Endothelial cell (in vitro differentiated cells): ENCODE results near the gene EPC2. TPM values are rescaled to one million over a fixed set of nuclear protein-coding genes. Genes with fewer than 3 reads are reported as not detected.
"Not testable (repeated sequence)": the region's sequence is repeated elsewhere in the genome, so short reads cannot be mapped to it uniquely, and the experiment has no call there.

Source experiments
- DNase-seq: peaks from one replicate; pipeline ENCODE4 v3.0.0; 2021; ENCODE audit warnings: low spot score
- H3K27ac Mint-ChIP-seq: one replicate; pipeline ENCODE4 v1.8.0; 2021; ENCODE audit warnings: mixed read lengths, inconsistent platforms; ENCODE audit not compliant: unreplicated experiment
- H3K27me3 Mint-ChIP-seq: one replicate; pipeline ENCODE4 v1.8.0; 2021; ENCODE audit warnings: mild to moderate bottlenecking, moderate library complexity, mixed read lengths, inconsistent platforms; ENCODE audit not compliant: unreplicated experiment
- H3K36me3 Mint-ChIP-seq: one replicate; pipeline ENCODE4 v1.8.0; 2021; ENCODE audit warnings: mild to moderate bottlenecking, low read depth, mixed read lengths, inconsistent platforms; ENCODE audit not compliant: unreplicated experiment
- H3K4me1 Mint-ChIP-seq: one replicate; pipeline ENCODE4 v1.8.0; 2021; ENCODE audit warnings: mild to moderate bottlenecking, mixed read lengths, inconsistent platforms; ENCODE audit not compliant: unreplicated experiment
- H3K4me3 Mint-ChIP-seq: one replicate; pipeline ENCODE4 v1.8.0; 2021; ENCODE audit warnings: mild to moderate bottlenecking, mixed read lengths, inconsistent platforms; ENCODE audit not compliant: unreplicated experiment
- H3K9me3 Mint-ChIP-seq: one replicate; pipeline ENCODE4 v1.8.0; 2021; ENCODE audit warnings: mixed read lengths, inconsistent platforms; ENCODE audit not compliant: unreplicated experiment
- total RNA-seq: library from RNA; stranded (reverse); fragmentation: NEBNext Ultra II Directional; extraction: Animal tissue kit (Norgen Biotek cat#: 25700); gene quantifications from one replicate; pipeline ENCODE4 v1.2.1, GENCODE V29; 2021; ENCODE audit not compliant: unreplicated experiment
- TF ChIP-seq, protein P1 (sequence below): fragments of 200-600 bp; sonication (generic); IDR thresholded peaks from one replicate; pipeline ENCODE4 v1.5.0; 2021; ENCODE audit warnings: antibody characterized with exemption; ENCODE audit not compliant: unreplicated experiment

EPC2 gene
- total RNA-seq, 1 donor from 2014 or later, result 31.4 TPM

DNA sequence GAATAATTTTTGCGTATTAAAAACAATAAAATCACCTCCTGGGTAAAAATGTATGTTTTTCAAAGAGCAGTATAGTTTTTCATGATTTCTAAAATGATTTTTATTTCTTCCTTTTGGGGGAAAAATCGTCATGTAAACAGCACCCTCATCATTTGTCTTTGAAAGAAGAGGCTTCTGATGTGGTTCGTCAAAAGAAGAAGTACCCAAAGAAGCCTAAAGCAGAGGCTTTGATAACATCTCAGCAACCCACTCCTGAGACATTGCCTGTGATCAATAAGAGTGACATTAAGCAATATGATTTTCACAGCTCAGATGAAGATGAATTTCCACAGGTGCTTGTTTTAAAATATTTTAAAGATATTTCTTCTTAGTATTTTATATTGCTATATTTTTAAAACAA is 120.3 kb downstream of the EPC2 start:
- TF ChIP-seq, protein P1, sequence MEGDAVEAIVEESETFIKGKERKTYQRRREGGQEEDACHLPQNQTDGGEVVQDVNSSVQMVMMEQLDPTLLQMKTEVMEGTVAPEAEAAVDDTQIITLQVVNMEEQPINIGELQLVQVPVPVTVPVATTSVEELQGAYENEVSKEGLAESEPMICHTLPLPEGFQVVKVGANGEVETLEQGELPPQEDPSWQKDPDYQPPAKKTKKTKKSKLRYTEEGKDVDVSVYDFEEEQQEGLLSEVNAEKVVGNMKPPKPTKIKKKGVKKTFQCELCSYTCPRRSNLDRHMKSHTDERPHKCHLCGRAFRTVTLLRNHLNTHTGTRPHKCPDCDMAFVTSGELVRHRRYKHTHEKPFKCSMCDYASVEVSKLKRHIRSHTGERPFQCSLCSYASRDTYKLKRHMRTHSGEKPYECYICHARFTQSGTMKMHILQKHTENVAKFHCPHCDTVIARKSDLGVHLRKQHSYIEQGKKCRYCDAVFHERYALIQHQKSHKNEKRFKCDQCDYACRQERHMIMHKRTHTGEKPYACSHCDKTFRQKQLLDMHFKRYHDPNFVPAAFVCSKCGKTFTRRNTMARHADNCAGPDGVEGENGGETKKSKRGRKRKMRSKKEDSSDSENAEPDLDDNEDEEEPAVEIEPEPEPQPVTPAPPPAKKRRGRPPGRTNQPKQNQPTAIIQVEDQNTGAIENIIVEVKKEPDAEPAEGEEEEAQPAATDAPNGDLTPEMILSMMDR, result no peak
- Mint-ChIP-seq H3K27ac (no peak overlapping the region), H3K4me1 (no peaks in the 10 kb centered on the region), H3K36me3 (peaks cover 7% of the 10 kb centered on the region), H3K27me3 (peaks cover 3% of the 10 kb centered on the region), H3K9me3 (no peaks in the 10 kb centered on the region), H3K4me3 (no peak overlapping the region)
- DNase-seq, result no peak

DNA sequence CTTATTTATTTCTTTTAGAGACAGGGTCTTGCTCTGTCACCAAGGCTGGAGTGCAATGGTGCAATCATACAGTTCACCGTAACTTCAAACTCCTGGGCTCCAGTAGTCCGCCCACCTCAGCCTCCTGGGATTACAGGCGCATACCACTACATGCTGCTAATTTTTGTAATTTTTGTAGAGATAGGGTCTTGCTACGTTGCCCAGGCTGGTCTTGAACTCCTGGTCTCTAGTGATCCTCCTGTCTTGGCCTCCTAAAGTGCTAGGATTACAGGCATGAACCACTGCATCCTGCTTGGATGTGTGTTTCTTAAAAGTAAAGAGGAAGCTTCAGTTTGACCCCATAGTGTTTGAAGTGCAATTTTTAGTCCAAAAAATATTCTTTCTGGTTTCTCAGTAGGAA is 125.5 kb downstream of the EPC2 start:
- Mint-ChIP-seq H3K36me3 (peaks cover 10% of the 10 kb centered on the region), H3K4me3 (peak overlapping the region; percentile 10), H3K27ac (no peak overlapping the region), H3K9me3 (no peaks in the 10 kb centered on the region), H3K4me1 (no peaks in the 10 kb centered on the region), H3K27me3 (no peaks in the 10 kb centered on the region)
- TF ChIP-seq, protein P1, result no peak
- no peak for DNase-seq

DNA sequence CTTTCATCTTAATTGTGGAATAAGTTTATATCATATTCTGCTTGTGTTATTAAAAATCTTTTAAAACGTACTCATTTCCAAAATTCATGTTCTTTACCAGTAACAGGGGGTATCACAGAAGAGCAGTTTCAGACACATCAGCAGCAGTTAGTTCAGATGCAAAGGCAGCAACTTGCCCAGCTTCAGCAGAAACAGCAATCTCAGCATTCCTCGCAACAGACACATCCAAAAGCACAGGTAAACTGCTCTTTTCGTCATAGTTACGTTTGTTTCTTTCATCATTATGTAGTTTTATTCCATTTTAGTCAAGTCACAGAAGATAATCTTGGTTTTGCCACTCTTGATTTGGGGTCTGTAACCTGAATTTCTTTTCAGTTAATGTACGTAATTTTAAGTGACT is 137.0 kb downstream of the EPC2 start:
- H3K4me1 Mint-ChIP-seq, result no peaks in the 10 kb centered on the region
- H3K9me3 Mint-ChIP-seq, result no peaks in the 10 kb centered on the region
- DNase-seq, result no peak
- TF ChIP-seq, protein P1, result no peak
- H3K27me3 Mint-ChIP-seq, result no peaks in the 10 kb centered on the region
- H3K36me3 Mint-ChIP-seq, result peaks cover 15% of the 10 kb centered on the region
- H3K27ac Mint-ChIP-seq, result no peak overlapping the region
- H3K4me3 Mint-ChIP-seq, result no peak overlapping the region

DNA sequence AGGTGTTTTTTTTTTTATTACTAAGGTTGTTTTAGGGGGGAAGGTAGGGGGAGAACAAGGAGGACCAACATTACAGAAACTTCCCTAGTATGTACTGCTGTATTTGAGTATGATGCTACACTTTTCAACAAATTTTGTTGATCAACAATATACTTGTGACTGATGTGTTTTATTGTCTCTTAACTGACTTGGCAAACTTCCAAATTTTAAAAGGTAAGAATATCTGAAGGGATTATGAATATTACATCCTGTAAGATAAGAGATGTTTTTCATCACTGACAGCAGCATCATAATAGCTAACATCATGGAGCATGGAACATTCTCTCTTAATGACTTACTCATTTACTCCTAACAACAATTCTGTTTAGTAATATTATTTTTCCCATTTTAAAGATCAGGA is 144.5 kb downstream of the EPC2 start:
- TF ChIP-seq, protein P1, result no peak
- Mint-ChIP-seq H3K27me3 (no peaks in the 10 kb centered on the region), H3K4me3 (no peak overlapping the region), H3K4me1 (peaks cover 19% of the 10 kb centered on the region), H3K36me3 (peaks cover 15% of the 10 kb centered on the region), H3K27ac (no peak overlapping the region), H3K9me3 (no peaks in the 10 kb centered on the region)
- DNase-seq, result no peak

DNA sequence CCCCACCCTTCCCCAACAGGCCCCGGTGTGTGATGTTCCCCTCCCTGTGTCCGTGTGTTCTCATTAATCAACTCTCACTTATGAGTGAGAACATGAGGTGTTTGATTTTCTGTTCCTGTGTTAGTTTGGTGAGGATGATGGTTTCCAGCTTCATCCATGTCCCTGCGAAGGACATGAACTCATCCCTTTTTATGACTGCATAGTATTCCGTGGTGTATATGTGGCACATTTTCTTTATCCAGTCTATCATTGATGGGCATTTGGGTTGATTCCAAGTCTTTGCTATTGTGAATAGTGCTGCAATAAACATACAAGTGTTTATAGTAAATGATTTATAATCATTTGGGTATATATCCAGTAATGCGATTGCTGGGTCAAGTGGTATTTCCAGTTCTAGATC is 145.6 kb downstream of the EPC2 start:
- not testable (repeated sequence) for H3K27ac Mint-ChIP-seq, H3K36me3 Mint-ChIP-seq, H3K27me3 Mint-ChIP-seq, H3K4me3 Mint-ChIP-seq, DNase-seq, H3K9me3 Mint-ChIP-seq
- peaks cover 20% of the 10 kb centered on the region for H3K4me1 Mint-ChIP-seq

DNA sequence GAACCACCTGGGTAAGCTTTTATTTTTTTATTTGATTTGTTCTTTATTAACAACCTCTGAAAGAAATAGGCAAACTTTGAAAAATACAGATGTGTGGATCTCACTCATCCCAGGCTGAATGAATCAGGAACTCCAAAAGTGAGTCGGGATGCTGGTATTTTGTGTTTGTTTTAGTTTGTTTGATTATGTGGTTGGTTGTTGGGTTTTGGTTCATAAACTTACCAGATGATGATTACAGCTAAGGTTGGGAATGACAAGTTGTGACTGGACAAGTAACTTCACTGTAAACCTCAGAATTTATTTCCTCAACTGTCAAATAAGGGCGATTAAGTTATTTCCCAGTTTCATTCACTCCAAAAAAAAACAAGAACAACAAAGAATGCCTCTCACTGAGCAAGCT is 150.0 kb downstream of the EPC2 start:
- no peak overlapping the region for H3K4me3 Mint-ChIP-seq
- peaks cover 28% of the 10 kb centered on the region for H3K4me1 Mint-ChIP-seq
- no peak overlapping the region for H3K27ac Mint-ChIP-seq
- TF ChIP-seq, protein P1, result no peak
- no peaks in the 10 kb centered on the region for H3K9me3 Mint-ChIP-seq
- peaks cover 6% of the 10 kb centered on the region for H3K27me3 Mint-ChIP-seq
- DNase-seq, result no peak
- peaks cover 4% of the 10 kb centered on the region for H3K36me3 Mint-ChIP-seq
